HG03432 (cell line): ENCODE measurements around the gene APOE.

Source experiments
- ATAC-seq: cut with Tn5 transposase; IDR thresholded peaks from one replicate; pipeline ENCODE4 v1.9.1; 2021; ENCODE audit warnings: mild to moderate bottlenecking, moderate library complexity; ENCODE audit not compliant: unreplicated experiment

The APOE gene

DNA sequence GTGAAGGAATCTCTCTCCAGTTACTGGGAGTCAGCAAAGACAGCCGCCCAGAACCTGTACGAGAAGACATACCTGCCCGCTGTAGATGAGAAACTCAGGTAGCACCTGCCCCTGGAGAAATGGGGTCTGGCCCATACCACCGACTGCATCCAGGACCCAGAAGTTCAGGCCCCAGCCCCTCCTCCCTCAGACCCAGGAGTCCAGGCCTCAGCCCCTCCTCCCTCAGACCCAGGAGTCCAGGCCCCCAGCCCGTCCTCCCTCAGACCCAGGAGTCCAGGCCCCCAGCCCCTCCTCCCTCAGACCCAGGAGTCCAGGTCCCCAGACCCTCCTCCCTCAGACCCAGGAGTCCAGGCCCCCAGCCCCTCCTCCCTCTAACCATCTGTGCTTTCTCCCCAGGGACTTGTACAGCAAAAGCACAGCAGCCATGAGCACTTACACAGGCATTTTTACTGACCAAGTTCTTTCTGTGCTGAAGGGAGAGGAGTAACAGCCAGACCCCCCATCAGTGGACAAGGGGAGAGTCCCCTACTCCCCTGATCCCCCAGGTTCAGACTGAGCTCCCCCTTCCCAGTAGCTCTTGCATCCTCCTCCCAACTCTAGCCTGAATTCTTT lies 43.3 kb downstream of the APOE start:
- ATAC-seq: no peak

DNA sequence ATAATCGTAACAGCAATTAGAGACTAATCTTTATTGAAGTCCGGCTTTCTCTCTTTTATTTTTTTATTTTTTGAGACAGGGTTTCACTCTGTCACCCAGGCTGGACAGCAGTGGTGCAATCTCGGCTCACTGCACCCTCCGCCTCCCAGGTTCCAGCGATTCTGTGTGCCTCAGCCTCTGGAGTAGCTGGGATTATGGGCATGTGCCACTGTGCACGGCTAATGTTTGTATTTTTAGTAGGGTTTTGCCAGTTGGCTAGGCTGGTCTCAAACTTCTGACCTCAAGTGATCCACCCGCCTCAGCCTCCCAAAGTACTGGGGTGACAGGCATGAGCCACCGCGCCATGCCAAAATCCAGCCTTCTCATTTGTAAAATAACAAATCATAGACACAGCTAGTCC lies 44.0 kb downstream of the APOE start:
- ATAC-seq: no peak

DNA sequence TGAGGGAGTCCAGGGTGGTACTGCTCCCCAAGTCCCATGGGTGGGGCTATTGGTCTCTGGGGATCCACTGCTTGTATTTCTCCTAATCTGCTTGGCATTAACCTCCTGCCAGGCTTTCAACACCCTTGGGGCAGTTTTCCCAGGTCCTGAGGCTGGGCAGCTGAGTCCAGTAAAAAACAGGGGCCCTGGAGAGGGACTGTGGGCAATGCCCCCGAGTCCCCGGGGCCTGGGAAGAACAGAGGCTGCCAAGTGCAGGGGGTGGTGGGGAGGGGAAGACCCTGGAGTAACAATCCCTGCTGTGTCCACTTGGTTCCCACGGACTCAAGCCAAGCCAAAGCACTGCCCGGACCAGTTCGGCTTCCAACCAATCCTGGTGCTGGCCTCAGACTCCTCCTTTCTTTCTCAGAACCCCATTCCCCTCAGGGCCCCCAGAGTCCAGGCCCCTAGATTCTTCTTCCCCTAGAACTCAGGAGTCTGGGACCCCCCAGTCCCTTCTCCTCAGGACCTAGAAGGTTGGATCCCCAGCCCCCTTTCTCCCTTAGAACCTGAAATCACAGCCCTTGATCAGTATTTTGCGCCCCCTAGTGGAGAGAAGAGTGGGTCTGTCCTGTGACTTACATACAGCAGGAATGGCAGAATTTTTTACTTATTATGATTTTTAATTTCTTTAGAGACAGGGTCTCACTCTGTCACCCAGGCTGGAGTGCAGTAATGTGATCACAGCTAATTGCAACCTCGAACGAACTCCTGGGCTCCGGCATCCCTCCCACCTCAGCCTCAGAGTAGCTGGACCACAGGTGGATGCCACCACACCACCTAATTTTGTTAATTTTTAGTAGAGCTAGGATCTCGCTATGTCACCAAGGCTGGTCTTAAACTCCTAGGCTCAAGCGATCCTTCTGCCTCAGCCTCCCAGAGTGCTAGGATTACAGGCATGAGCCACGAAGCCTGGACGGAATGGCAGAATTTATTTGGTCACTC lies 45.9 kb downstream of the APOE start:
- no peak for ATAC-seq

DNA sequence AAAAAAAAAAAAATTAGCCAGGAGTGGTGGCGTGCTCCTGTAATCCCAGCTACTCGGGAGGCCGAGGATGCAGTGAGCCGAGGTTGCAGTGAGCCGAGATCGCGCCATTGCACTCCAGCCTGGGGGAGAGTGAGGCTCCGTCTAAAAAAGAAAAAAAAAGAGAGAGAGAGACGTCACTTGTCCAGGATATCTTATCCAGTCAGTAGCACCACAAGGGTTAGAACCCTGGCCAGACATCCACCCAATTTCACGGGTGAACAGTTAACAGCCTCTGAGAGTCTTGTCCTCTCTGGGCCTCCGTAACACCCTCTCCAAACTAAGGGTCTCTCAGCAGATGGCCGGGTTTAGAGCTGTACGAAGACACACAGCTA lies 48.7 kb downstream of the APOE start:
- ATAC-seq: no peak

DNA sequence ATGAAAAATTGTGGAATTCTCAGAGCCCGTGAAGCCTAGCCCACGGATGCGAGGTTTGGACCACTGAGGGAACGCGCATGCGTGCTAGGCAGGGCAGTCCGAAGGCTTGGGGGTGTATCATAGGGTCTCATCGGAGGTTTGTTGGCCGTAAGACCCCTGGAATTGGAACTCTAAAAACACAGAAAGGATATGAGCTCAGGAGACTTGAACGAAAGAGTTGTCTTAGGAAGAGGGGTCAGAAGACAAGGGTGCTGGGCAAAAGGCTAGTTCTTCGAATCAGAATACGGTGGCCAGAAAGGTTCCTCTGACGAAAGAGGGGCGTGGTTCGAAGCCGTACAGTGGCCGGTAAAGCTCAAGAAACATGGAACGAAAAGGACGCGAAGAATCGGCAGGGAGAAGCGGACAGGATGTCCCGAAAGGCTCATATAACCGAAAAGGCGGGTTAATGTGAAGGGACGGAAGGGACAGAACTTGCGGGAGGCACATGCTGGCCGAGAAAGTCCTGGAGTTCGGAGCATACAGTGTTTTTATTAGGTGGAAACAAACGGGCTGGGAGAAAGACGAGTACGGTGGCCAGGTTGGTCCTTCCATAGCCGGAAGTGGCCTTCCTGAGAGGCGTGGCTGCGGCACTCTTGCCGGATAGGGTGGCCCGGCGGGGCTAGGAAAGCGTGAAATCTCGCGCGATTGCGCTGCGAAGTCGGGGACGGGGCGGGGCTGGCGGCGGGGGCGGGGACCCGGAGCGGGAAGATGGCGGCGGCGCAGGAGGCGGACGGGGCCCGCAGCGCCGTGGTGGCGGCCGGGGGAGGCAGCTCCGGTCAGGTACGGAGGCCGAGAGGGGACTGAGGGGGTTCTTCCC lies 49.3 kb downstream of the APOE start, which contains the start of gene CLPTM1:
CLPTM1 (plus strand) TSS at position 732 of the 856 bp plus-strand sequence; CDS start at position 748, 16 bp downstream.
- ATAC-seq: peak; percentile 76

DNA sequence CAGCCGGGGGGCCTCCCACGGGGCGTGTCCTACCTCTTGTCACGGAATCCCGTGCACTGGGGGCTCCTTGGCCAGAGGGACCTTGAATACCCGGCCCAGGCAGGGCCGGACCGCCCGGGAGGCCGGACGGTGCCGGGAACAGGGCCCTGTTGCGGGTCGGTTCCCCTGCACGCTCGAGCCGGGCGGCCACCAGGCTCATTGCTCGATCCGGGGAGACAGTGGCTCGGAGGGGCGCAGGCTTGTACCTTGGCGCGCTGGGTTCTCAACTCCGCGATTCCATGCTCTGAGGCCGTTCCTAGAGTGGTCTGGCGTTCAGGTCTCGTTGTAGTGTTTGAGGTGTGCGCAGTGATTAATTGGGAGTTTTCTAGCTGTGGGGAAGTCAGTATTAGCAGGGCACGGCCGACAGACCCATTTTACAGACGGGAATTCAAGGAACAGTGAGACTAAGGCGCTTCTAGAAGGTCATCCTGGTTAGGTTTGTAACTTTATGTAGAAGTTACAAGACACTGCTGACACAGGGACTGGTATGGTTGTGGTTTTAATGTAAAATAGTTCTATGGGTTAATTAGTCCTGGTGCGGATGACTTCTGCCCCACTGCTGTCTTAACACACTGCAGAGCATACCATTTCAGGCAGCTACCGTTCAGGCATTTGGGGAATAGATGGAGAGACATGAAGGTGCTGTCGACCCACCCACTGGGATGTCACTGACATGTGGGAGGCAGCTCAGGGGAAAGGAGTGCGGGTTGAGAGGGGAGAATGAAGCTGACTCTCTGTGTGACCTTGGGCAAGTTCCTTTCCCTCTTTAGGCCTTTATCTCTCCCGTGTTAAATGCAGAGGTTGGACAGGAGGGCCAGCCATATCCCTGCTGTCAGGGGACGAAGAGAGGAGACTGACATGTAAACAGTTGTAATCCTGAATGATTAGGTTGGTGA lies 50.2 kb downstream of the APOE start:
- no peak for ATAC-seq

DNA sequence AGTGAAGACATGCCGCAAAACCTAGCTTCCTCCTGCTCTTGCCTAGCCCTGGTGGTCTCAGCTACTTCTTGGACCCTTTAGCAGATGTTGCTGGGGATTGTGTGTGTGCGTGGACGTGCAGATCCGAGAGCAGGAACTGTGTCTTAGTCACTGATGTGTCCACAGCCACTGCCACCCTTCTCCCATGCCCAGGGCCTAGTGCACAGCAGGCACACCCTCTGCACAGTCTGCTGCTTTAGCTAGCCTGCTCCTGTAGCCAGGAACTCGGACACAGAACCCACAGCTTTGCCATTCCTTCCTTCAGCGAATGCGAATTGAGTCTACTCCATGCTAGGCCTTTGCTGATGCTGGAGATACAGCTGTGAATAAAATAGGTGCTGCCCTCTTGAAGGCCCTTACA lies 51.9 kb downstream of the APOE start:
- no peak for ATAC-seq

DNA sequence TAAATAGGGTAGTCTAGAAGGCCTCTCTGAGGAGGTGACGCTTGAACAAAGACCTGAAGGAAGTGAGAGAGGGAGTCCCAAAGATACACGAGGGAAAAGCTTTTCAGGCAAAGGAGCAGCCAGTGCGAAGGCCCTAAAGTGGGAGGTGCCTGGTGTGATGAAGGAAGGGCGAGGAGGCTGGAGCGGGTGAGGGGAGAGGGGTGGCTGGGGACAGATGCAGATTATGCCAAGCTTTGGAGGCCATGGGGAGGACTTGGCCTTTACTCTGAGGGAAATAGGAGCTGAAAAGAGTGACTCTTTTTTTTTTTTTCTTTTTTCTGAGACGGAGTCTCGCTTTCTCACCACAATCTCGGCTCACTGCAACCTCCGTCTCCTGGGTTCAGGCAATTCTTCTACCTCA lies 52.5 kb downstream of the APOE start:
- no peak for ATAC-seq
